GM21423 (cell line): Measurements from ENCODE around the gene SPC24.
"Not testable (repeated sequence)": the region's sequence is repeated elsewhere in the genome, so short reads cannot be mapped to it uniquely, and the experiment has no call there.

Source experiments
- ATAC-seq: cut with Tn5 transposase; IDR thresholded peaks from one replicate; pipeline ENCODE4 v1.9.1; 2021; ENCODE audit warnings: mild to moderate bottlenecking, moderate library complexity; ENCODE audit not compliant: unreplicated experiment

The SPC24 gene

GRCh38 chr19:11192957-11193939 is 37.7 kb upstream of the SPC24 start:
- ATAC-seq: no peak

- ATAC-seq: no peak
These were observed 36.4 kb upstream of the SPC24 start for GRCh38 chr19:11191934-11192333.

GRCh38 chr19:11191273-11191755 is 35.7 kb upstream of the SPC24 start:
- ATAC-seq: no peak

GRCh38 chr19:11190501-11190900 is 34.9 kb upstream of the SPC24 start:
- no peak for ATAC-seq

- no peak for ATAC-seq
These were observed 31.9 kb upstream of the SPC24 start for GRCh38 chr19:11187441-11187840.

GRCh38 chr19:11182994-11183393 is 27.4 kb upstream of the SPC24 start:
- no peak for ATAC-seq

- no peak for ATAC-seq
These were observed 25.9 kb upstream of the SPC24 start for GRCh38 chr19:11181488-11181887.

- ATAC-seq: not testable (repeated sequence)
These were observed 25.4 kb upstream of the SPC24 start for GRCh38 chr19:11180975-11181374.

GRCh38 chr19:11180346-11180745 is 24.8 kb upstream of the SPC24 start:
- no peak for ATAC-seq

- no peak for ATAC-seq
These were observed 24.2 kb upstream of the SPC24 start for GRCh38 chr19:11179716-11180297.

- ATAC-seq: not testable (repeated sequence)
These were observed 23.5 kb upstream of the SPC24 start for GRCh38 chr19:11179145-11179465.

GRCh38 chr19:11177592-11177991 is 22.0 kb upstream of the SPC24 start:
- no peak for ATAC-seq

GRCh38 chr19:11176466-11177193 is 21.0 kb upstream of the SPC24 start:
- no peak for ATAC-seq

GRCh38 chr19:11175920-11176319 is 20.3 kb upstream of the SPC24 start:
- no peak for ATAC-seq

- no peak for ATAC-seq
These were observed 18.8 kb upstream of the SPC24 start for GRCh38 chr19:11174336-11174735.

GRCh38 chr19:11173516-11174155 is 18.1 kb upstream of the SPC24 start:
- no peak for ATAC-seq

- no peak for ATAC-seq
These were observed 17.0 kb upstream of the SPC24 start for GRCh38 chr19:11172576-11172975.

- ATAC-seq: no peak
These were observed 15.6 kb upstream of the SPC24 start for GRCh38 chr19:11171144-11171543.

- ATAC-seq: no peak
These were observed 14.5 kb upstream of the SPC24 start for GRCh38 chr19:11169896-11170678.

- no peak for ATAC-seq
These were observed 13.0 kb upstream of the SPC24 start for GRCh38 chr19:11168568-11168967.
